Caco-2 (cell line): Measurements from ENCODE around the gene LRRC14B. TPM values are rescaled to one million over a fixed set of nuclear protein-coding genes. Genes with fewer than 3 reads are reported as not detected.
"Not testable (repeated sequence)": the region's sequence is repeated elsewhere in the genome, so short reads cannot be mapped to it uniquely, and the experiment has no call there.

ENCODE experiments used
- BruUV-seq: library from RNA; stranded (reverse); fragments of 400-500 nt; replicated peaks from 2 replicates; lab custom pipeline; 2021; lab: Mats Ljungman, UMichigan
- CTCF ChIA-PET: fragments of 300-600 bp; sonication (Branson Sonifier 250); formaldehyde crosslinking; loops from one replicate; lab custom pipeline; 2022; ENCODE audit warnings: antibody characterized with exemption; lab: Charles Lee
- POLR2A ChIA-PET: fragments of 300-600 bp; sonication (Branson Sonifier 250); formaldehyde crosslinking; loops from one replicate; lab custom pipeline; 2022; ENCODE audit warnings: antibody characterized with exemption; lab: Charles Lee
- DNase-seq, 2 experiments: peaks; one replicate each; pipeline versions ENCODE4 v3.0.0 to v3.0.0-alpha.2; 2020 to 2022
- H3K27me3 ChIP-seq: replicated peaks from 2 replicates; pipeline ENCODE4 v1.6.0; 2011; ENCODE audit warnings: low read length; ENCODE audit not compliant: control insufficient read depth, insufficient read depth
- H3K36me3 ChIP-seq: 2 replicates; pipeline ENCODE4 v1.5.1; 2011; ENCODE audit warnings: low read length; ENCODE audit not compliant: control insufficient read depth, insufficient read depth
- H3K4me1 ChIP-seq: fragments of 250-450 bp; sonication (Bioruptor Pico); 2 replicates; pipeline ENCODE4 v1.5.1; 2020; ENCODE audit warnings: mild to moderate bottlenecking
- H3K4me3 ChIP-seq: 2 replicates; pipeline ENCODE4 v1.5.1; 2011; ENCODE audit warnings: low read depth, mild to moderate bottlenecking, control low read depth, low read length
- H3K9me3 ChIP-seq: fragments of 250-450 bp; sonication (Bioruptor Pico); 2 replicates; pipeline ENCODE4 v1.5.1; 2020; ENCODE audit warnings: mild to moderate bottlenecking, moderate library complexity
- H3K27ac Mint-ChIP-seq: one replicate; pipeline ENCODE4 v1.8.0; 2022; ENCODE audit warnings: mixed read lengths; ENCODE audit not compliant: unreplicated experiment
- H3K27me3 Mint-ChIP-seq: one replicate; pipeline ENCODE4 v1.8.0; 2022; ENCODE audit warnings: mixed read lengths; ENCODE audit not compliant: insufficient read depth, unreplicated experiment
- H3K36me3 Mint-ChIP-seq: one replicate; pipeline ENCODE4 v1.8.0; 2022; ENCODE audit warnings: mild to moderate bottlenecking, mixed read lengths; ENCODE audit not compliant: insufficient read depth, unreplicated experiment
- H3K4me1 Mint-ChIP-seq: one replicate; pipeline ENCODE4 v1.8.0; 2022; ENCODE audit warnings: low read depth, mixed read lengths; ENCODE audit not compliant: unreplicated experiment
- H3K4me3 Mint-ChIP-seq: one replicate; pipeline ENCODE4 v1.8.0; 2022; ENCODE audit warnings: mild to moderate bottlenecking, moderate library complexity, mixed read lengths; ENCODE audit not compliant: unreplicated experiment
- H3K9me3 Mint-ChIP-seq: one replicate; pipeline ENCODE4 v1.8.0; 2022; ENCODE audit warnings: mixed read lengths; ENCODE audit not compliant: unreplicated experiment
- intact Hi-C: fragments of 100-400 bp; cut with micrococcal nuclease; formaldehyde crosslinking; loops from one replicate; pipeline ENCODE4 v1.10.0; 2022; ENCODE audit not compliant: unreplicated experiment
- total RNA-seq: library from RNA; stranded (reverse); gene quantifications from 2 replicates; pipeline ENCODE4 v1.2.3, GENCODE V29; 2022
- TF ChIP-seq, protein P1 (sequence below), 2 experiments: fragments of 200-600 bp in 1 of 2; IDR thresholded peaks; 1 replicate in 1 of 2; 2 replicates in 1 of 2; pipeline versions ENCODE4 v1.5.1 to v1.8.0; 2011 to 2022; ENCODE audit warnings: antibody characterized with exemption in 1 of 2, control low read depth in 1 of 2, inconsistent platforms in 1 of 2, low read depth in 1 of 2, low read length in 1 of 2, mild to moderate bottlenecking in 1 of 2, moderate library complexity in 1 of 2; ENCODE audit not compliant: insufficient read depth in 1 of 2, severe bottlenecking in 1 of 2, unreplicated experiment in 1 of 2

Gene LRRC14B
- total RNA-seq, 1 experiment from 2014 or later: not detected

DNA sequence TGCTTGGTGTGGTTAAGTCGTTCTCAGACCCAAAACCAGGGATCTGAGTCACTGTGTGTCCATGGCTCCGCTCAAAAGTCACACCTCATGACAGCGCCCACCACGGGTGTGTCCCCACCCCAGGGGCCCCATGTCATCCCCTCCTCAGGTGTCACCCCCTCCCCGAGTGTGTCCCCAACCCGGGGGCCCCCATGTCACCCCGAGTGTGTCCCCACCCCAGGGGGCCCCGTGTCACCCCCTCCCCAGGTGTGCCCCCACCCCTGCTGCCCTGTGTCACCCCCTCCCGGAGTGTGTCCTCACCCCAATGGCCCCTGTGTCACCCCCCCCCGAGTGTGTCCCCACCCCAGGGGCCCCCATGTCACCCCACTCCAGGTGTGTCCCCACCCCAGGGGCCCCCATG, 5.1 kb downstream of the LRRC14B start:
- no peak for DNase-seq
- H3K27me3 Mint-ChIP-seq: no peaks in the 10 kb centered on the region
- TF ChIP-seq, protein P1, sequence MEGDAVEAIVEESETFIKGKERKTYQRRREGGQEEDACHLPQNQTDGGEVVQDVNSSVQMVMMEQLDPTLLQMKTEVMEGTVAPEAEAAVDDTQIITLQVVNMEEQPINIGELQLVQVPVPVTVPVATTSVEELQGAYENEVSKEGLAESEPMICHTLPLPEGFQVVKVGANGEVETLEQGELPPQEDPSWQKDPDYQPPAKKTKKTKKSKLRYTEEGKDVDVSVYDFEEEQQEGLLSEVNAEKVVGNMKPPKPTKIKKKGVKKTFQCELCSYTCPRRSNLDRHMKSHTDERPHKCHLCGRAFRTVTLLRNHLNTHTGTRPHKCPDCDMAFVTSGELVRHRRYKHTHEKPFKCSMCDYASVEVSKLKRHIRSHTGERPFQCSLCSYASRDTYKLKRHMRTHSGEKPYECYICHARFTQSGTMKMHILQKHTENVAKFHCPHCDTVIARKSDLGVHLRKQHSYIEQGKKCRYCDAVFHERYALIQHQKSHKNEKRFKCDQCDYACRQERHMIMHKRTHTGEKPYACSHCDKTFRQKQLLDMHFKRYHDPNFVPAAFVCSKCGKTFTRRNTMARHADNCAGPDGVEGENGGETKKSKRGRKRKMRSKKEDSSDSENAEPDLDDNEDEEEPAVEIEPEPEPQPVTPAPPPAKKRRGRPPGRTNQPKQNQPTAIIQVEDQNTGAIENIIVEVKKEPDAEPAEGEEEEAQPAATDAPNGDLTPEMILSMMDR (IDR thresholded peaks at IDR 0.05; ENCODE audit: insufficient read depth in 1 of 2, low read depth in 1 of 2, low read length in 1 of 2, severe bottlenecking in 1 of 2, unreplicated experiment in 1 of 2): no peak
- ChIA-PET CTCF (no interaction called here), POLR2A (no interaction called here)
- intact Hi-C loops: no loop called here
- no peak overlapping the region for H3K4me3 Mint-ChIP-seq
- no peaks in the 10 kb centered on the region for H3K36me3 ChIP-seq
- no peak overlapping the region for H3K27ac Mint-ChIP-seq
- H3K9me3 Mint-ChIP-seq: no peaks in the 10 kb centered on the region
- H3K4me1 ChIP-seq: no peaks in the 10 kb centered on the region
- BruUV-seq: no TSS peak
- H3K36me3 Mint-ChIP-seq: peaks cover 6% of the 10 kb centered on the region
- no peaks in the 10 kb centered on the region for H3K4me1 Mint-ChIP-seq
- no peaks in the 10 kb centered on the region for H3K27me3 ChIP-seq
- no peaks in the 10 kb centered on the region for H3K9me3 ChIP-seq
- no peak overlapping the region for H3K4me3 ChIP-seq

DNA sequence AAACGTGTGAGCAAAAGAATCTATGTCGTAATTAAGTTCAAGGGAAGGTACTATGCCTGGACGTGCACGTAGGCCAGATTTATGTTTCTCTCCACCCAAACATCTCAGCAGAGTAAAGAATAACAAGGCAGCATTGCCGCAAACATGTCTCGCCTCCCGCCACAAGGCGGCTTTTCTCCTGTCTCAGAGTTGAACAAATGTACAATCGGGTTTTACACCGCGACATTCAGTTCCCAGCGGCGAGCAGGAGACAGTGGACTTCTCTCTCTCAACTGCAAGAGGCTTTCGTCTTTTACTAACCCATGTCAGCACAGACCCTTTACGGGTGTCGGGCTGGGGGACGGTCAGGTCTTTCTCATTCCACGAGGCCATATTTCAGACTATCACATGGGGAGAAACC, 5.7 kb downstream of the LRRC14B start:
- H3K36me3 ChIP-seq, H3K4me3 ChIP-seq, H3K27me3 Mint-ChIP-seq, CTCF ChIA-PET, H3K9me3 Mint-ChIP-seq, H3K9me3 ChIP-seq, DNase-seq, H3K27me3 ChIP-seq, POLR2A ChIA-PET, H3K4me1 Mint-ChIP-seq, BruUV-seq, H3K36me3 Mint-ChIP-seq, H3K4me1 ChIP-seq, H3K27ac Mint-ChIP-seq, intact Hi-C loops, H3K4me3 Mint-ChIP-seq: not testable (repeated sequence)

DNA sequence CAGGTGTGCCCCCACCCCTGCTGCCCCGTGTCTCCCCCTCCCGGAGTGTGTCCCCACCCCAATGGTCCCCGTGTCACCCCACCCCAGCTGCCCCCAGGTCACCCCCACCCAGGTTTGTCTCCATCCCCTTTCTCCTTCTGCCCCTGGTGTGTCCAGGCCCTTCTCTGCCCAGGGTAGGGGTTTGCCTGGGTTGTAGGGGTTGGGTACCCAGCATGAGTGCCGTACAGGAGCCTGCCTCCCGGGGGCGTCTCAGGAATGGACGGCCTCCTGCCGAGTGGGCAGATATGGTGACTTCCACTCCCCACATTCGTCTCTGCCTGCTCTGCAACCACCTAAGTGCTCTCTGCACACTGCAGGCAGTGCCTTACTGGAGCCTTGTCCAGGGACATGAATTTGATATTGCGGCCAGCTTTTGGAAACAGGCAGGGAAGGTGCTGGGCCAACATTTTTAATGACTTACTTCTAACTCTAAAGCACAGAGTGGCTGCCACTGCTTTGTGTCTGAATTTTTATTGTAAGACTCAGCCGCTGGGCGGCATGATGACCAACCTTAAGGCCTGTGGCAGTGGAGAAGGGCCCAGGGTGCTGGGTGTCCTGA, 6.7 kb downstream of the LRRC14B start:
- Mint-ChIP-seq H3K4me1 (no peaks in the 10 kb centered on the region), H3K36me3 (peaks cover 10% of the 10 kb centered on the region), H3K4me3 (no peak overlapping the region), H3K27me3 (no peaks in the 10 kb centered on the region), H3K9me3 (no peaks in the 10 kb centered on the region), H3K27ac (no peak overlapping the region)
- no peaks in the 10 kb centered on the region for H3K36me3 ChIP-seq
- CTCF ChIA-PET: no interaction called here
- no peaks in the 10 kb centered on the region for H3K4me1 ChIP-seq
- no TSS peak for BruUV-seq
- no peaks in the 10 kb centered on the region for H3K9me3 ChIP-seq
- POLR2A ChIA-PET: no interaction called here
- DNase-seq: no peak
- intact Hi-C loops: no loop called here
- TF ChIP-seq, protein P1 (IDR thresholded peaks at IDR 0.05; ENCODE audit: insufficient read depth in 1 of 2, low read depth in 1 of 2, low read length in 1 of 2, severe bottlenecking in 1 of 2, unreplicated experiment in 1 of 2): no peak
- H3K27me3 ChIP-seq: no peaks in the 10 kb centered on the region
- H3K4me3 ChIP-seq: no peak overlapping the region
